Astrocyte (in vitro differentiated cells and primary cell): ENCODE results near the gene PCTP. TPM values are rescaled to one million over a fixed set of nuclear protein-coding genes. Genes with fewer than 3 reads are reported as not detected.
A peak's percentile ranks its signal among the peaks of the same experiment; 100 is the strongest.

Experiments used
- DNase-seq: peaks from one replicate; pipeline ENCODE4 v3.0.0-alpha.2; 2010; ENCODE audit warnings: low read depth
- FAIRE-seq: peaks from 2 replicates; lab custom pipeline; 2011; peaks lifted over from hg19 to GRCh38; lab: Jason Lieb, UNC
- H2AFZ ChIP-seq: 2 replicates; pipeline ENCODE4 v1.6.0; 2012; ENCODE audit warnings: low read depth, low read length, inconsistent platforms
- H3K27ac ChIP-seq: 2 replicates; pipeline ENCODE4 v1.5.1; 2011; ENCODE audit warnings: low read depth, low read length, inconsistent platforms
- H3K27me3 ChIP-seq: 2 replicates; pipeline ENCODE4 v1.6.0; 2011; ENCODE audit warnings: low read length, inconsistent platforms; ENCODE audit not compliant: insufficient read depth
- H3K36me3 ChIP-seq: 2 replicates; pipeline ENCODE4 v1.5.1; 2011; ENCODE audit warnings: low read length, inconsistent platforms; ENCODE audit not compliant: insufficient read depth
- H3K4me1 ChIP-seq: 2 replicates; pipeline ENCODE4 v1.5.1; 2011; ENCODE audit warnings: low read length, inconsistent platforms; ENCODE audit not compliant: insufficient read depth
- H3K4me2 ChIP-seq: 2 replicates; pipeline ENCODE4 v1.6.0; 2012; ENCODE audit warnings: low read length, inconsistent platforms
- H3K4me3 ChIP-seq: 2 replicates; pipeline ENCODE4 v1.5.1; 2011; ENCODE audit warnings: low read depth, mild to moderate bottlenecking, low read length, inconsistent platforms; ENCODE audit not compliant: insufficient read depth
- H3K79me2 ChIP-seq: 2 replicates; pipeline ENCODE4 v1.6.0; 2012; ENCODE audit warnings: mild to moderate bottlenecking, low read length, inconsistent platforms; ENCODE audit not compliant: insufficient read depth
- H3K9ac ChIP-seq: 2 replicates; pipeline ENCODE4 v1.6.0; 2012; ENCODE audit warnings: mild to moderate bottlenecking, low read length, inconsistent platforms
- H3K9me3 ChIP-seq: 2 replicates; pipeline ENCODE4 v1.5.1; 2012; ENCODE audit warnings: low read depth, mild to moderate bottlenecking, low read length, inconsistent platforms; ENCODE audit not compliant: insufficient read depth
- H4K20me1 ChIP-seq: 2 replicates; pipeline ENCODE4 v1.6.0; 2012; ENCODE audit warnings: low read length, inconsistent platforms; ENCODE audit not compliant: insufficient read depth
- H3K27ac Mint-ChIP-seq: one replicate; pipeline ENCODE4 v1.8.0; 2021; ENCODE audit warnings: mild to moderate bottlenecking, mixed read lengths; ENCODE audit not compliant: unreplicated experiment
- H3K27me3 Mint-ChIP-seq: one replicate; pipeline ENCODE4 v1.8.0; 2021; ENCODE audit warnings: low read depth, mixed read lengths; ENCODE audit not compliant: unreplicated experiment
- H3K36me3 Mint-ChIP-seq: one replicate; pipeline ENCODE4 v1.8.0; 2021; ENCODE audit warnings: low read depth, mixed read lengths; ENCODE audit not compliant: unreplicated experiment
- H3K4me1 Mint-ChIP-seq: one replicate; pipeline ENCODE4 v1.8.0; 2021; ENCODE audit warnings: low read depth, mixed read lengths; ENCODE audit not compliant: unreplicated experiment
- H3K4me3 Mint-ChIP-seq: one replicate; pipeline ENCODE4 v1.8.0; 2021; ENCODE audit warnings: mild to moderate bottlenecking, moderate library complexity, mixed read lengths; ENCODE audit not compliant: unreplicated experiment
- H3K9me3 Mint-ChIP-seq: one replicate; pipeline ENCODE4 v1.8.0; 2021; ENCODE audit warnings: mild to moderate bottlenecking, mixed read lengths; ENCODE audit not compliant: unreplicated experiment
- EZH2 ChIP-seq: IDR thresholded peaks from 2 replicates; pipeline ENCODE4 v1.6.1; 2012; ENCODE audit warnings: mild to moderate bottlenecking, low read length, inconsistent platforms; ENCODE audit not compliant: insufficient read depth
- total RNA-seq: library from RNA; stranded (reverse); gene quantifications from 2 replicates; pipeline ENCODE4 v1.2.1, GENCODE V29; 2021
- TF ChIP-seq, protein P1 (sequence below): IDR thresholded peaks from 2 replicates; pipeline ENCODE4 v1.5.1; 2011; ENCODE audit warnings: low read depth, mild to moderate bottlenecking, inconsistent platforms, low read length, moderate library complexity; ENCODE audit not compliant: insufficient read depth

The PCTP gene
- total RNA-seq, 1 donor from 2014 or later: 16.4 TPM

GRCh38 chr17:55735731-55736405, 15.0 kb upstream of the PCTP start:
- Mint-ChIP-seq H3K4me3 (no peak overlapping the region), H3K27ac (no peak overlapping the region), H3K9me3 (no peaks in the 10 kb centered on the region), H3K36me3 (no peaks in the 10 kb centered on the region), H3K4me1 (peaks cover 32% of the 10 kb centered on the region), H3K27me3 (no peaks in the 10 kb centered on the region)
- no peak overlapping the region for H3K4me2 ChIP-seq
- H3K4me3 ChIP-seq: no peak overlapping the region
- no peaks in the 10 kb centered on the region for H3K36me3 ChIP-seq
- H3K9ac ChIP-seq: no peak overlapping the region
- DNase-seq (peak; percentile 35), FAIRE-seq (peak; percentile 17)
- no peaks in the 10 kb centered on the region for H3K27me3 ChIP-seq
- no peak overlapping the region for H2AFZ ChIP-seq
- no peaks in the 10 kb centered on the region for H4K20me1 ChIP-seq
- peaks cover 7% of the 10 kb centered on the region for H3K4me1 ChIP-seq
- no peaks in the 10 kb centered on the region for H3K79me2 ChIP-seq
- no peak for TF ChIP-seq EZH2
- TF ChIP-seq, protein P1, sequence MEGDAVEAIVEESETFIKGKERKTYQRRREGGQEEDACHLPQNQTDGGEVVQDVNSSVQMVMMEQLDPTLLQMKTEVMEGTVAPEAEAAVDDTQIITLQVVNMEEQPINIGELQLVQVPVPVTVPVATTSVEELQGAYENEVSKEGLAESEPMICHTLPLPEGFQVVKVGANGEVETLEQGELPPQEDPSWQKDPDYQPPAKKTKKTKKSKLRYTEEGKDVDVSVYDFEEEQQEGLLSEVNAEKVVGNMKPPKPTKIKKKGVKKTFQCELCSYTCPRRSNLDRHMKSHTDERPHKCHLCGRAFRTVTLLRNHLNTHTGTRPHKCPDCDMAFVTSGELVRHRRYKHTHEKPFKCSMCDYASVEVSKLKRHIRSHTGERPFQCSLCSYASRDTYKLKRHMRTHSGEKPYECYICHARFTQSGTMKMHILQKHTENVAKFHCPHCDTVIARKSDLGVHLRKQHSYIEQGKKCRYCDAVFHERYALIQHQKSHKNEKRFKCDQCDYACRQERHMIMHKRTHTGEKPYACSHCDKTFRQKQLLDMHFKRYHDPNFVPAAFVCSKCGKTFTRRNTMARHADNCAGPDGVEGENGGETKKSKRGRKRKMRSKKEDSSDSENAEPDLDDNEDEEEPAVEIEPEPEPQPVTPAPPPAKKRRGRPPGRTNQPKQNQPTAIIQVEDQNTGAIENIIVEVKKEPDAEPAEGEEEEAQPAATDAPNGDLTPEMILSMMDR: peak; percentile 63
- no peaks in the 10 kb centered on the region for H3K9me3 ChIP-seq
- no peak overlapping the region for H3K27ac ChIP-seq

- H3K4me1 ChIP-seq: peaks cover 7% of the 10 kb centered on the region
- Mint-ChIP-seq H3K4me3 (no peak overlapping the region), H3K9me3 (no peaks in the 10 kb centered on the region), H3K27me3 (no peaks in the 10 kb centered on the region), H3K4me1 (peaks cover 13% of the 10 kb centered on the region), H3K27ac (no peak overlapping the region), H3K36me3 (no peaks in the 10 kb centered on the region)
- no peak overlapping the region for H3K4me2 ChIP-seq
- no peak for TF ChIP-seq EZH2
- TF ChIP-seq, protein P1: no peak
- no peak overlapping the region for H3K9ac ChIP-seq
- H3K27ac ChIP-seq: no peak overlapping the region
- no peak overlapping the region for H2AFZ ChIP-seq
- H3K27me3 ChIP-seq: no peaks in the 10 kb centered on the region
- H4K20me1 ChIP-seq: no peaks in the 10 kb centered on the region
- no peaks in the 10 kb centered on the region for H3K36me3 ChIP-seq
- H3K79me2 ChIP-seq: no peaks in the 10 kb centered on the region
- no peak overlapping the region for H3K4me3 ChIP-seq
- FAIRE-seq (no peak), DNase-seq (no peak)
- H3K9me3 ChIP-seq: no peaks in the 10 kb centered on the region
These were observed 12.8 kb upstream of the PCTP start for GRCh38 chr17:55737976-55738501.
